Esophagus muscularis mucosa (tissue), 4 donors: Measurements from ENCODE around the gene AS3MT. TPM values are rescaled to one million over a fixed set of nuclear protein-coding genes. Genes with fewer than 3 reads are reported as not detected.

Experiments
- DNase-seq: peaks from one replicate; pipeline ENCODE4 v3.0.0-alpha.2; 2017; ENCODE audit errors: extremely low spot score
- H3K27ac ChIP-seq, 4 donors: fragments of 200-600 bp; sonication (generic); replicated peaks in 1 of 4; 1 replicate in 3 of 4; 2 replicates in 1 of 4; pipeline ENCODE4 v1.5.1; 2016 to 2019; ENCODE audit warnings: mild to moderate bottlenecking in 1 of 4
- H3K27me3 ChIP-seq, 4 donors: fragments of 200-600 bp; sonication (generic); one replicate each; pipeline versions ENCODE4 v1.5.1 to v1.6.0; 2016 to 2019
- H3K36me3 ChIP-seq, 4 donors: fragments of 200-600 bp; sonication (generic); one replicate each; pipeline ENCODE4 v1.5.1; 2016 to 2019
- H3K4me1 ChIP-seq, 4 donors: fragments of 200-600 bp; sonication (generic); one replicate each; pipeline ENCODE4 v1.5.1; 2016 to 2019
- H3K4me3 ChIP-seq, 4 donors: fragments of 200-600 bp; sonication (generic); 1 replicate in 2 of 4; 2 replicates in 2 of 4; pipeline ENCODE4 v1.5.1; 2016 to 2019; ENCODE audit warnings: mild to moderate bottlenecking in 4 of 4, moderate library complexity in 1 of 4
- H3K9me3 ChIP-seq, 4 donors: fragments of 200-600 bp; sonication (generic); 1 replicate in 3 of 4; 2 replicates in 1 of 4; pipeline ENCODE4 v1.5.1; 2016 to 2019
- CTCF ChIP-seq, 3 experiments: fragments of 200-600 bp in 2 of 3; fragments of 450-650 bp in 1 of 3; sonication (generic) in 2 of 3; IDR thresholded peaks; one replicate each; pipeline ENCODE4 v1.5.1; 2017 to 2019; ENCODE audit warnings: antibody characterized with exemption in 3 of 3, mild to moderate bottlenecking in 2 of 3, moderate library complexity in 1 of 3
- EP300 ChIP-seq: sonication (generic); formaldehyde crosslinking; IDR thresholded peaks from one replicate; pipeline ENCODE4 v1.6.1; 2017; ENCODE audit warnings: antibody characterized with exemption
- POLR2A ChIP-seq: fragments of 450-650 bp; IDR thresholded peaks from one replicate; pipeline ENCODE4 v1.6.1; 2017; ENCODE audit warnings: antibody characterized with exemption, moderate library complexity, mild to moderate bottlenecking, low read depth
- POLR2AphosphoS5 ChIP-seq, 2 donors: sonication (generic); formaldehyde crosslinking; IDR thresholded peaks; one replicate each; pipeline ENCODE4 v1.6.1; 2017; ENCODE audit warnings: antibody characterized with exemption in 2 of 2
- WGBS: methylation state at CpG from one replicate; pipeline ENCODE4 v1.1.5; 2018; 5-methylcytosine and 5-hydroxymethylcytosine counted together
- intact Hi-C: fragments of 100-400 bp; cut with DNase I; formaldehyde crosslinking; loops from one replicate; pipeline ENCODE4 v1.15.1; 2023
- total RNA-seq, 4 donors: library from RNA; depleted of rRNA; stranded (reverse); fragments of >200 nt; gene quantifications; one replicate each; pipeline versions ENCODE4 v1.1.0 to v1.2.1, GENCODE V29; 2016

The AS3MT gene
- total RNA-seq, 4 donors from 2014 or later: 5.1 to 9.3 (median 6.8) TPM

GRCh38 chr10:102946992-102947391, 77.7 kb downstream of the AS3MT start:
- no peak for DNase-seq
- intact Hi-C loops: no loop called here
- WGBS: 85% methylated on average over 2 of the region's 2 CpGs

DNA sequence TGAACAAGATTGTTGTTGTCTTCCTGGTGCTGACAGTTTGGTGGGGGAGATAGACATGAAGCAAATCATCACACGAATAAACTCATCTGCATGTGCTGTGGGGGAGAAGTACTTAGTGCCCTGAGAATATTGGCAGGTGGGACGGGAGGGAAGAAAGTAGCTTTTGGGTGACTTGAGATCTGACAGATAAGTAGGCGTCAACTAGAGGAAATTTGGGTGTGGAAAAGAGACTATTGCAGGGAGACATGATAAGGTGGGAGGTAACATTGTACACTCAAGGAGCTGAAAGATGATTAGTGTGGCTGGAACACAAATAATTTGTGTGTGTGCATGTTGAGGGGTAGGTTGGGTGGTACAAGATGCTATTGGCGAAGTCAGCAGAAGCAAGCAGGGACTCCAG, 78.9 kb downstream of the AS3MT start:
- H3K36me3 ChIP-seq: no peaks in the 10 kb centered on the region
- peaks cover 0 to 11% (median 8%) of the 10 kb centered on the region in 4 donors for H3K4me1 ChIP-seq
- TF ChIP-seq EP300: no peak
- TF ChIP-seq CTCF (IDR thresholded peaks at IDR 0.05): no peak
- TF ChIP-seq POLR2AphosphoS5 (IDR thresholded peaks at IDR 0.05): no peak
- no peak for TF ChIP-seq POLR2A
- H3K27ac ChIP-seq: no peak overlapping the region
- no peak overlapping the region for H3K4me3 ChIP-seq
- H3K27me3 ChIP-seq: no peaks in the 10 kb centered on the region
- no peaks in the 10 kb centered on the region for H3K9me3 ChIP-seq
- DNase-seq: no peak
- WGBS: 92% methylated on average over 4 of the region's 4 CpGs
- intact Hi-C loops: no loop called here

More at GRCh38 chr10:102946992-102947391, 77.7 kb downstream of the AS3MT start:
- Histone ChIP-seq H3K36me3 (no peaks in the 10 kb centered on the region), H3K27me3 (no peaks in the 10 kb centered on the region), H3K9me3 (no peaks in the 10 kb centered on the region), H3K4me3 (no peak overlapping the region), H3K4me1 (peaks cover 0 to 11% (median 8%) of the 10 kb centered on the region in 4 donors), H3K27ac (no peak overlapping the region)
- no peak for TF ChIP-seq POLR2AphosphoS5 (IDR thresholded peaks at IDR 0.05)
- TF ChIP-seq EP300: no peak
- no peak for TF ChIP-seq POLR2A
- no peak for TF ChIP-seq CTCF (IDR thresholded peaks at IDR 0.05)

DNA sequence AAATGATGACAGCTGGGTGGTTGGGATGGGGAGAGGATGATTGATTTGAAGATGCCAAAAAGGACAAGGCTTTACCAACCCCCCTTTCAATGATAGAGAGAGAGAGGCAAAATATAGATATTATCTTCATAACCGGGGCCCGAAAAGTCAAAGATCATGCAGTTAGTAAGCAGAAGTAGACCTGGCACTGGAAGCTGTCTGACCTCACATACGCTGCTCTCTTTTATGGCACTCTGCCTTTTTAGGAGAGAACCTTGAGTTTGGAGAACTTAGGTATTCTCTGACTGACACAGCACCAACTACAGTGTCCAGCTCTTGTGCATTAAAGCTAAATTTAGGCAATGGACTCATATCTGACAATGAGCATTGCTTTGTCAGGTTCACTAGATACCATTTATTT, 79.5 kb downstream of the AS3MT start:
- no peak overlapping the region for H3K4me3 ChIP-seq
- intact Hi-C loops: no loop called here
- H3K36me3 ChIP-seq: no peaks in the 10 kb centered on the region
- no peak for DNase-seq
- no peaks in the 10 kb centered on the region for H3K9me3 ChIP-seq
- H3K4me1 ChIP-seq: peaks cover 0 to 11% (median 8%) of the 10 kb centered on the region in 4 donors
- 89% methylated on average over 3 of the region's 3 CpGs for WGBS
- no peak for TF ChIP-seq EP300
- no peak for TF ChIP-seq POLR2A
- TF ChIP-seq CTCF (IDR thresholded peaks at IDR 0.05): no peak
- no peak for TF ChIP-seq POLR2AphosphoS5 (IDR thresholded peaks at IDR 0.05)
- no peaks in the 10 kb centered on the region for H3K27me3 ChIP-seq
- H3K27ac ChIP-seq: no peak overlapping the region

DNA sequence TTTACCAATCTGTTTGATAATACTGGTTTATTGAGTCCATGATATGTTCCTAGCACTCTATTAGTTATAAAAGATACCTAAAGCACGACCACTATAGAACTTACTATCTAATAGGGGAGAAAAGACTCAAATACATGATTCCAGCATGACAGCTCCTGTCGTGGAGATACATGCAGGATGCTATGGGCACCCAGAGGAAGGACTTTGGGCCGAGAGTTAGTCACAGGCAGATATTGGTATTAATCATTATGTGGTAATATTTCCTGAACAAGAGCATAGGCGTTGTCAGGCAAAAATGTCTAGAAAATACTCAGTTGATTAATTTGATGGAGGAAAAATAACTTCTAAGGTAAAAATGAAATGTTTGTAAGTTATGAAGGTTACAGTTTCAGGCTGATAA, 80.6 kb downstream of the AS3MT start:
- Histone ChIP-seq H3K9me3 (no peaks in the 10 kb centered on the region), H3K4me3 (no peak overlapping the region), H3K27ac (no peak overlapping the region), H3K36me3 (no peaks in the 10 kb centered on the region), H3K4me1 (peaks cover 0 to 8% (median 4%) of the 10 kb centered on the region in 4 donors), H3K27me3 (no peaks in the 10 kb centered on the region)
- 85% methylated on average over 4 of the region's 4 CpGs for WGBS
- intact Hi-C loops: no loop called here
- TF ChIP-seq POLR2A: no peak
- TF ChIP-seq CTCF (IDR thresholded peaks at IDR 0.05): no peak
- no peak for TF ChIP-seq POLR2AphosphoS5 (IDR thresholded peaks at IDR 0.05)
- TF ChIP-seq EP300: no peak
- DNase-seq: no peak

GRCh38 chr10:102951316-102951715, 82.0 kb downstream of the AS3MT start:
- TF ChIP-seq EP300: no peak
- no peak for TF ChIP-seq CTCF (IDR thresholded peaks at IDR 0.05)
- TF ChIP-seq POLR2A: no peak
- no peak for TF ChIP-seq POLR2AphosphoS5 (IDR thresholded peaks at IDR 0.05)
- Histone ChIP-seq H3K27me3 (no peaks in the 10 kb centered on the region), H3K27ac (no peak overlapping the region), H3K4me1 (no peaks in the 10 kb centered on the region), H3K9me3 (no peaks in the 10 kb centered on the region), H3K36me3 (no peaks in the 10 kb centered on the region), H3K4me3 (no peak overlapping the region)
- 96% methylated on average over 3 of the region's 3 CpGs for WGBS
- no peak for DNase-seq
- intact Hi-C loops: no loop called here
